Kidney epithelial cell (primary cell): ENCODE measurements around the gene TMEM106A. TPM values are rescaled to one million over a fixed set of nuclear protein-coding genes. Genes with fewer than 3 reads are reported as not detected.
"Not testable (repeated sequence)": the region's sequence is repeated elsewhere in the genome, so short reads cannot be mapped to it uniquely, and the experiment has no call there.

Experiments
- DNase-seq: peaks from one replicate; pipeline ENCODE4 v3.0.0-alpha.2; 2010; ENCODE audit warnings: low read depth
- H3K27me3 ChIP-seq: 2 replicates; pipeline ENCODE4 v1.6.0; 2011; ENCODE audit warnings: low read length; ENCODE audit not compliant: control insufficient read depth, insufficient read depth
- H3K36me3 ChIP-seq: 2 replicates; pipeline ENCODE4 v1.5.1; 2011; ENCODE audit warnings: low read length; ENCODE audit not compliant: control insufficient read depth, insufficient read depth
- H3K4me3 ChIP-seq: 2 replicates; pipeline ENCODE4 v1.5.1; 2011; ENCODE audit warnings: low read depth, mild to moderate bottlenecking, control low read depth, low read length
- total RNA-seq: library from RNA; depleted of rRNA; stranded (reverse); fragments of >200 nt; gene quantifications from 2 replicates; pipeline ENCODE4 v1.2.3, GENCODE V29; 2015
- TF ChIP-seq, protein P1 (sequence below): IDR thresholded peaks from 2 replicates; pipeline ENCODE4 v1.5.1; 2011; ENCODE audit warnings: mild to moderate bottlenecking, moderate library complexity, low read length, control low read depth, inconsistent platforms; ENCODE audit not compliant: insufficient read depth, poor library complexity, severe bottlenecking

Gene TMEM106A
- total RNA-seq, 1 donor from 2014 or later, result 4.0 TPM

- H3K36me3 ChIP-seq, result peaks cover 2% of the 10 kb centered on the region
- no peak for DNase-seq
- H3K27me3 ChIP-seq, result no peaks in the 10 kb centered on the region
- TF ChIP-seq, protein P1, sequence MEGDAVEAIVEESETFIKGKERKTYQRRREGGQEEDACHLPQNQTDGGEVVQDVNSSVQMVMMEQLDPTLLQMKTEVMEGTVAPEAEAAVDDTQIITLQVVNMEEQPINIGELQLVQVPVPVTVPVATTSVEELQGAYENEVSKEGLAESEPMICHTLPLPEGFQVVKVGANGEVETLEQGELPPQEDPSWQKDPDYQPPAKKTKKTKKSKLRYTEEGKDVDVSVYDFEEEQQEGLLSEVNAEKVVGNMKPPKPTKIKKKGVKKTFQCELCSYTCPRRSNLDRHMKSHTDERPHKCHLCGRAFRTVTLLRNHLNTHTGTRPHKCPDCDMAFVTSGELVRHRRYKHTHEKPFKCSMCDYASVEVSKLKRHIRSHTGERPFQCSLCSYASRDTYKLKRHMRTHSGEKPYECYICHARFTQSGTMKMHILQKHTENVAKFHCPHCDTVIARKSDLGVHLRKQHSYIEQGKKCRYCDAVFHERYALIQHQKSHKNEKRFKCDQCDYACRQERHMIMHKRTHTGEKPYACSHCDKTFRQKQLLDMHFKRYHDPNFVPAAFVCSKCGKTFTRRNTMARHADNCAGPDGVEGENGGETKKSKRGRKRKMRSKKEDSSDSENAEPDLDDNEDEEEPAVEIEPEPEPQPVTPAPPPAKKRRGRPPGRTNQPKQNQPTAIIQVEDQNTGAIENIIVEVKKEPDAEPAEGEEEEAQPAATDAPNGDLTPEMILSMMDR, result no peak
- H3K4me3 ChIP-seq, result no peak overlapping the region
Observed at GRCh38 chr17:43219001-43219400, 7.3 kb downstream of the TMEM106A start.

DNA sequence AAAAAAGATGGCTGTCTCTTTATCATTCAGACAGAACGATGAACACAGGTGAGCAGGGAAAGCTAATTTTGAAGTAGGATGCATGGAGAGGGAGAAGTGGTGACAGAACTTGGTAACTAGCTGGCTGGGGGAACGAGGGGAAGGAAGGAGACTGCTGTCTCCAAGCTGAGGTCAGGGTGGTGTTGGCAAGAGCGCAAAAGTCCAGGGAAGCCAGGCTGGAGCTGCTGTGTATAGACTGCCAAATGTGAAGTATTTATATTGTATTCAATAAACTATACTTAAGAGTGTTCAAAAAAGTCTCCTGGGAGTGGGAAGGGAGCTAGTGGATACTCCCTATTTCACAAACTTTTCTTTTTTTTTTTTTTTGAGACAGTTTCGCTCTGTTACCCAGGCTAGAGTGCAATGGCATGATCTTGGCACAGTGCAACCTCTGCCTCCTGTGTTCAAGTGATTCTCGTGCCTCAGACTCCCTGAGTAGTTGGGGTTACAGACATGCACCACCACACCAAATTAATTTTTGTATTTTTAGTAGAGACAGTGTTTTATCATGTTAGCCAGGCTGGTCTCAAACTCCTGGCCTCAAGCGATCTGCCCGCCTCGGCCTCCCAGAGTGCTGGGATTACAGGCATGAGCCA lies 8.2 kb downstream of the TMEM106A start:
- DNase-seq, result no peak
- no peak overlapping the region for H3K4me3 ChIP-seq
- H3K27me3 ChIP-seq, result no peaks in the 10 kb centered on the region
- peaks cover 2% of the 10 kb centered on the region for H3K36me3 ChIP-seq
- TF ChIP-seq, protein P1, result no peak

DNA sequence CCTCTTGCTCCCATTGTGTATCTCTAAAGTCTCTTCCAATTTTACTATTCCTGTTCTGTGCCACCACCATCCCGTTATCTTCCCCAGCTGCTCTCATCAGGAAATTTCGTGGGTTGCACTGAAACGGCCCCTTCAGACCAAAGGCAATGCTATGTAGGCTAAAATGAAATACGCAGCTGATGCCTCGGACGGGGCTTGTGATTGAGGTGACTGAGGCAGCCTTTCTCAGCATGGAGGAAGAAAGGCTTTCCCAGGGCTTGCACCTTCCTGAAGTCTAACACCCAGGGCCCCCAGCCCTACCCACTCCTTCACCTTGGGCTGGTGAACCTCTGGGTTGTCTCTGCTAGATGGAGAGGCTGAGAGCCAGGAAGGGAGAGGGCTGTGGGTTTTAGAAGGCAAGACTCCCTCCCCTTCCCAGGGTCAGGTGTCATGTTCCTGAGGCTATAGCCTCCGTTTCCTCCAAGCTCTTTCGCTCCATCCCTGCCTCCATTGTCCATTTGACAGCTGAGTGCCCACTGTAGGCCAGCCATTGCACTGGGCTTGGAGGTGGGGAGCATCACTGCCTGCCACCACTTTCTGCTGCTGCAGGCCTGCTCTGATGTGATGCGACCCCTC lies 8.9 kb downstream of the TMEM106A start:
- H3K36me3 ChIP-seq, result peaks cover 2% of the 10 kb centered on the region
- no peak overlapping the region for H3K4me3 ChIP-seq
- TF ChIP-seq, protein P1, result no peak
- H3K27me3 ChIP-seq, result no peaks in the 10 kb centered on the region
- no peak for DNase-seq

GRCh38 chr17:43224146-43224705 lies 12.6 kb downstream of the TMEM106A start:
- TF ChIP-seq, protein P1, result no peak
- no peaks in the 10 kb centered on the region for H3K27me3 ChIP-seq
- H3K4me3 ChIP-seq, result no peak overlapping the region
- H3K36me3 ChIP-seq, result no peaks in the 10 kb centered on the region
- DNase-seq, result no peak

- TF ChIP-seq, protein P1, result no peak
- H3K4me3 ChIP-seq, result no peak overlapping the region
Observed at GRCh38 chr17:43226393-43226792, 14.7 kb downstream of the TMEM106A start.

GRCh38 chr17:43228020-43228782 lies 16.5 kb downstream of the TMEM106A start, which contains the start of gene CCDC200:
TSS of gene CCDC200 (minus strand) at chr17:43228623. CDS start at chr17:43228554, 69 bp downstream.
- not testable (repeated sequence) for DNase-seq

More at GRCh38 chr17:43226393-43226792, 14.7 kb downstream of the TMEM106A start:
- Histone ChIP-seq H3K36me3 (no peaks in the 10 kb centered on the region), H3K27me3 (no peaks in the 10 kb centered on the region)
- DNase-seq, result no peak

DNA sequence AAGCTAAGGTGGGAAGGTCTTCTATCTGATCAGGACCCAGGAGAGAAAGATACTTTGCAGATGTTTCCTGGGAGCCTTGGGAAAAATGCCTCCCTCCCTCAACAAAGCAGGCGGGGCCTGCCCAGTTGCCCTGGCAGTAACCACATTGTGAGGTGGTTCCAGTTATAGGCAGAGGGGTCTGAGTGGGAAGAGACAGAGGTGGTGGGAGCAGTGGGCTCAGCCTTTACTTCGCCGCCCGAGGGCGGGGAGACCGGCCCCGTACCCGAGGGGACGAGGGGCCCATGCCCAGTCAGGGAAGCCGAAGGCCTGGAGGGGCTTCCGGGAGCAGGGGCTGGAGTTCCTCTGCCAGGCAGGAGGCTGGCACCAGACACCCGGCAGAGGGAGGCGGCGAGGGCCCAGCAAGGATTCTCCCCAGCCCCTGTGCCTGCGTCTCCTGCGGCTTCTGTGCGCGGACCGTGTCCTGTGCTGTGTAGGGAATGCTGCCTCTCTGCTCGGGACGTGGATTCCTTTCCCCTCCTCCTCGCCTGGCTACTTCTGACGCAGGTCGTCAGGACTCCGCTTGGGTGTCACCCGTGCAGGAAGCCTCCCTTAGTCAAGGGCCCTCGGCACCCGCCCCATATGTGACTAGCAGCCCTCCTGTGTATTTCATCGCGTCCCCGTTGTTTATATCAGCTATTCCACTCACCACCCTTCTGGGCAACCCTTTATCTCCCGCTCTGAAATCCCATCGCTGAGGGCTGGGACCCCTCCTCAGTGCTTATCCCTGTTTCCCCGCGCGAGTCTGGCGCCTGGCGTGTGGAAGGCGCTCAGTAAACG lies 19.7 kb downstream of the TMEM106A start:
- DNase-seq, H3K36me3 ChIP-seq, H3K4me3 ChIP-seq, H3K27me3 ChIP-seq: not testable (repeated sequence)

More at GRCh38 chr17:43228020-43228782, 16.5 kb downstream of the TMEM106A start, which contains the start of gene CCDC200:
- not testable (repeated sequence) for H3K36me3 ChIP-seq, H3K27me3 ChIP-seq, H3K4me3 ChIP-seq
